Sciatic nerve (tissue), 2 donors: ENCODE results near the gene IDI2. TPM values are rescaled to one million over a fixed set of nuclear protein-coding genes. Genes with fewer than 3 reads are reported as not detected.
"Not testable (repeated sequence)": the region's sequence is repeated elsewhere in the genome, so short reads cannot be mapped to it uniquely, and the experiment has no call there.

Experiments
- ATAC-seq: fragments of 200-7000 bp; cut with Tn5 transposase; one replicate; pipeline ENCODE4 v1.9.1; 2020; ENCODE audit warnings: mild to moderate bottlenecking, moderate library complexity
- DNase-seq: peaks from one replicate; pipeline ENCODE4 v3.0.0-alpha.2; 2020; ENCODE audit warnings: low spot score
- intact Hi-C: fragments of 100-400 bp; cut with DNase I; formaldehyde crosslinking; loops from one replicate; pipeline ENCODE4 v1.14.2; 2022
- total RNA-seq: library from RNA; stranded (reverse); fragmentation: NEBNext Ultra II Directional; extraction: Animal tissue kit (Norgen Biotek cat#: 25700); gene quantifications from one replicate; pipeline ENCODE4 v1.2.1, GENCODE V29; 2021
- donor health status: DM: no; HTN: no; CAD: no.
- donor health status: DM: no; HTN: no; CAD: no.

Gene IDI2
- not detected for total RNA-seq

DNA sequence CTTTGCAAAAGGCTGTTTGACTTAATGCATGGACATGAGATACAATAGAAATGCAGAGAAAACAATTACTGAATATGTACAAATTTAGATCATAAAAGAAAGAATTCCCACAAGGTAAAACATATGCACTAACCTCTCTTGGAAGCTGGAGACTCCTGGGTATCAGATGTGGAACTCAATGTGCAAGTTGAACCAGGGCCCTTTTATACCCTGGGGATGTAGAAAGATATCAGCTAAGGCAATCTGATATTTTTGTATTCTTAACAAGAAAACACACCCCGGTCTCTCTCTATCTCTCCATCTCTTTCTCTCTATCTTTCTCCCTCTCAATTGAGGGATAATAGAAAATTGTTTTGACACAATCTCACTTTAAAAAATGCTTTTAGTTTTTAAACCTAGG lies at the start of gene IDI2:
Gene IDI2, minus strand, starts transcription at position 177 of the 400 bp plus-strand sequence. CDS start 1,136 bp downstream, outside the sequence.
- ATAC-seq: no peak
- no peak for DNase-seq
- intact Hi-C loops: no loop called here

DNA sequence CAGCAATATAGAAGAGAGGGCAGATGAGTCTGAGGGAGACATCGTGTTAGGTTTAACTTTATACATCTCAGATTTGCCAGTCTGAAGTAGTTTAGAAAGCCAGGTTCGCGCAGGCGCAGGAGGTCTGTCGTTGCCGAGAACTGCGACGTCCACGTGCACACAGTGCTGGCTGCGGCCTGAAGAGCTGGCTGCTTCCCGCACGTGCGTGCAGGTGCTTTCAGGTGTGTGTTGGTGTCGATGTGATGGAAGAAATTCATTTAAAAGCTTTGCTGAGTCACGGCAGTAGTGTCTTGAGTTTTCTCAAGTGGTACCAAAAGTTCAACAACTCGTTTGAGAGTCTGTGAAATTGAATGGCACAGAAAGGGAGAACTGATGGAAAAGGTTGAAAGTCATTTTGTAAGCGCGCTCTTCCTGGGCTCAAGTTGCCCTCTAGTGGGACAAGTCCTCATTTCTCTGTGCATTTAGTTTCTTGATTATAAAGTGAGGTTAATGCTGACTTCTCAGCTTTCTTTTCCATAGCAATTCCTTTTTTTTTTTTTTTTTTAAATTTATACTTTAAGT lies 49.2 kb upstream of the IDI2 start:
- intact Hi-C loops: no loop called here
- ATAC-seq (no peak), DNase-seq (no peak)

DNA sequence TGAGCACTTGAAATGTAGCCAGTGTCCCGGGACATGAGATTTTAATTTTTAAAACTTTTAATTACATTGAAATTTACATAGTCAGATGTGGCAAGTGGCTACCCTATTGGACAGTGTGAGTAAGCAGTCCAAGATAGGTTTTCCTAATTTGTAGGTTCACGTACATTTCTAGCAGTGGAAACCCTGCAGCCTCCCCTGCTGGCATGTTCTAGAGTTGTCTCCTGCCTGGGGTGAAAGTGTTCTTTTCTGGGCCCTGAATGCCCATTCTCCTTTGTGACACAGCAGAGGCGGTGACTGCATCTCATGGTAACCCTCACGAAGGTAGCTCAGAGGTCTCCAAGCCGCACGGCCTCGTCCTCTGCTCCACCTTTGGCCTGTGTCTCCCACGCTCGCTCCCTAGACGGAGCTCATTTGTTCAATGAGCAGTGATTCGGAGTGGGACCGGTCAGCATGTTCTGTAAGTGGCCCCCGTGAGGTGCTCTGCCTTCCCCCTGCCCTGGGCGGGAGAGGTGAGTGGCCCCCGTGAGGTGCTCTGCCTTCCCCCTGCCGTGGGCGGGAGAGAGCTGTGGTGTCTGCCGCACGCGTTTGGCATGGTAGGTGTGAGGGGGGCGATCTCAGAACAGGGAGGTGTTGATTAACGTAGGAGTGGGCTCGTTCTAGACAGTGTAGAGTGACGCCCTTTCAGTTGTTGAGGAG lies 48.5 kb upstream of the IDI2 start:
- intact Hi-C loops: no loop called here
- no peak for ATAC-seq

DNA sequence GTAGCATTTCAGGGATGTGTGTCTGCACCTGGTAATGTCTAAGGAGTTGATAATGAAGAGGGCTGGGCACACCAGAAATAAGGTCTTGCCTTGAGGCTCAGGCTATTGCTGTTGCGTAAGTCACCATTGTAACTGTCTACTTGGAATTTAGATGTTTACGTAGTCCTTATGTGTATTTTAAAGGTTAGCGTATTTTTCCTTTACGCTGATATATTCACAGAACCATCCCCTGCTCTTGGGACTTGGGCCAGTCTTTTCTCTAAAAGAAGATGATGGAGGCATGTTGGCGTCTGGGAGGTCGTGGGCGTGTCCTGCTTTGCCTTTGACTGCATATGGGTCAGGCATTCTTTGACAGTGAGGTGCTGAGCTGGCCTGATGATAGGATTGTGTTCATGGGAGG lies 45.3 kb upstream of the IDI2 start:
- intact Hi-C loops: no loop called here
- DNase-seq: no peak
- ATAC-seq: no peak

More for the DNA sequence above, 48.5 kb upstream of the IDI2 start:
- no peak for DNase-seq

DNA sequence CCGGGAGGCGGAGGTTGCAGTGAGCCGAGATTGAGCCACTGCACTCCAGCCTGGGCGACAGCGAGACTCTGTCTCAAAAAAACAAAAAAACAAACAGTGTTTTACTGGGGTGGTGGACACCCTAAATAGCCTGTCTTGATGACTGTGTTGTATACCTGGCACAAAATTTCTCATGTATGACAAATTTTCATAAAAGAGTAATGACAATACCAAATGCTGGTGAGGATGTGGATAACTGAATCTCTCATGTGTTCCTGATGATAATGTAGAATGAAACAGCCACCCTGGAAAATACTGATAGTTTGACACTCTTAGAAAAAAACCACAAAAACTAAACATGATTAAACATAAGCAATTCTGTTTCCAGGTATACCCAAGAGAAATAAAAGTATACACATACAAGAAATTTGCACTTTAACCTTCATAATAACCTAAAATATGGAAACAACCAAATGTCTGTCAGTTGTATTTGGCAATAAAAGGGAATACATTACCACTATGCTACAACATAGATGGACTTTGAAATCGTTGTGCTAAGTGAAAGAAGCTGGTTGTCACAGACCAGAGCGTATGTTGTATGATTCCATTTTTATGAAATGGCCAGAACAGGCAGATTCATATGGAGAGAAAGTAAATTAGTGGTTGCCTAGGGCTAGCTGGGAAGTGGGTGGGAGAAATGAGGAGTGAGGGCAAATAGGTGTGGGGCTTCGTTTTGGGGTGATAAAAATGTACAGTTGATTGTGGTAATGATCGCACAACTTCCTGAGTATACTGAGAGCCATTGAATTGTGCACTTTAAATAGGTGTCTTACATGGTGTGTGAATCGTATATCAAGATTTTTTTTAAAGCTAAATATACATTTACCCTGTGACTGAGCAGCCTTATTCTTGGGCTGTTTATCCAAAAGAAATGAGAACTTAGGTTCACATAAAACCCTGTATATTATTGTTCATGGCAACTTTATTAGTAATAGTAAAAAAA lies 43.0 kb upstream of the IDI2 start:
- intact Hi-C loops: no loop called here
- ATAC-seq (no peak), DNase-seq (no peak)

DNA sequence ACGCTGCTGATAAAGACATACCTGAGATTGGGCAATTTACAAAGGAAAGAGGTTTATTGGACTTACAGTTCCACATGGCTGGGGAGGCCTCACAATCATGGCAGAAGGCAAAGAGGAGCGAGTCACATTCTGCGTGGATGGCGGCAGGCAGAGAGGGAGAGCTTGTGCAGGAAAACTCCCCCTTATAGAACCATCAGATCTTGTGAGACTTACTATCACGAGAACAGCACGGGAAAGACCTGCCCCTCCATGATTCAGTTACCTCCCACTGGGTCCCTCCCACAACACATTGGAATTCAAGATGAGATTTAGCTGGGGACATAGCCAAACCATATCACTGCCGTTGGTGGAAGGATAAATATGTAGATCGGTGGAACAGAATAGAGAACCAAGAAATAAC lies 41.1 kb upstream of the IDI2 start:
- intact Hi-C loops, ATAC-seq, DNase-seq: not testable (repeated sequence)

DNA sequence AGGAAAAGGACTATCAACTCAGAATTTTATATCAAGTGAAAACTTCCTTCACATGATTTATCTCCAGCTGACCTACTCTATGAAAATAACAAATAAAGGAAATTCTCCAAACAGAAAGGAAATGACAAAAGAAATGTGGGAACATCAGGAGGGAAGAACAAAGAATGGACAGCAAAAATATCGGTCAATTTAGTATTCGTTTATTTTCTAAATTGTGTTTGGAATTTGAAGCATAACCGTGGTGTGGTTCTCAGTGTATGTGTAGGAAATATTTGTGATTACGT lies 39.2 kb upstream of the IDI2 start:
- intact Hi-C loops: no loop called here
- DNase-seq (no peak), ATAC-seq (no peak)

DNA sequence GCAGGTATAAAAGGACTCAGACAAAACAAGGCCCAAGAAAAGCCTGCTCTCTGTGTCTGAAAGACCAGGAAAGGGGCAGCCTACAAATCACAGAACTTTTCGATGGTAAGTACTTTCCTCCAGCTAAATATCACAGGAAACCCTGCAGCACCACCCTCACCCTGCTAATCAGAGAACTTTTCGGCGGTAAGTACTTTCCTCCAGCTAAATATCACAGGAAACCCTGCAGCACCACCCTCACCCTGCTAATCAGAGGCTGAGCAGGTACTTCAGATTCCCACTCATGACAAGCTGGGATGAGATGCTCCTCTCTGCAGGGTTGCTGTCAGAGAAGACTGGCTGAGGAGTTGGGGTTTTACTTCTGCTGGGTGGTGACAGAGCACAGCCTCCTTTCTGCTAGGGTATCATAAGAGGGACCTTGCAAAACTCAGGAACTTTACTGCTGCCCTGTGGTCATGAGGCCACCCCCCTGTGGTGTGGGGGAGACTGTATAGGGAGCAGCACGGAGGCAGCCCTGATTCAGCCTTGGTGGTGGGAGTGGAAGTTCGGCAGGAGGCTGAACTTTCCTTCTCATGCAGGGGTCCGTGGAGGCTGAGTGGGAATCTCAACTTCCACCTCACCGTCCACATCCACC lies 37.7 kb upstream of the IDI2 start:
- intact Hi-C loops: no loop called here
- DNase-seq: no peak
- no peak for ATAC-seq

DNA sequence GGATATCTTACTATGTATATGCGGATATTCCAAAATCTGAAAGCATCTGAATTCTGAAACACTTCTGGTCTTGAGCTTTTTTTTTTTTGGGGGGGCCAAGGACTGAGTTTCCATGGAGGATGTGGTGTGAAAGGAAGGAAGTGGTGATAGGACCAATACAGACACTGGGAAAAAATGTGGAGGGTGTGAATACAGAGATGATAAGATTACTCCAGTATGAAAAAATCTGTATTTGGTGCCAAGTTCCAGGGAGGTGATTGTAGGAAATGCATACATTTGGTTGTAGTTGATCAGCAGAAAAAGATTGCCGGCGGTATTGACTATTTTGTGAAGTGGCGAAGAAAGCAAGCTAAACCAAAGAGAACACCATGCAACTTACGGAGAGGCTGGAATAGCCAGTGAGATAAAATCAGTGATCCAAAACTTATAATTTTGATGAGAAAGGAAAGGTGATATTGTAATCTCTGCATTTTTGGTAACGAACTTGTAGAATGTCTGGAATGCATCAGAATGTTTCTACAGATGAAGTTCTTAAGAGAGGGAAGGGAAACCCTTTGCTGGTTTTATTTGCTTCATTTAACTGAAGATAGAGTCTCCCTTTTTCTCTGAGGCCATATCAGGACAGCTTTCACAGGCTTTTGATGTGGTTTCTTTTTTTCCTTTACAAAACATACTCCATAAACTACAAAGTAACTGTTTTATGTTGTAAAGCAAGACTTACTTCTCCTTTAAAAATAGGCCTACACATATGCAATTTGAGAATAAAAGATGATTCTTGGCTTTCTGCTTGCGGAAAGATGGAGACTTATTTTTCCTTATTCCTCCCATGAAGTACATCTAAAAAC lies 36.5 kb upstream of the IDI2 start:
- no peak for ATAC-seq
- intact Hi-C loops: no loop called here
- DNase-seq: no peak

DNA sequence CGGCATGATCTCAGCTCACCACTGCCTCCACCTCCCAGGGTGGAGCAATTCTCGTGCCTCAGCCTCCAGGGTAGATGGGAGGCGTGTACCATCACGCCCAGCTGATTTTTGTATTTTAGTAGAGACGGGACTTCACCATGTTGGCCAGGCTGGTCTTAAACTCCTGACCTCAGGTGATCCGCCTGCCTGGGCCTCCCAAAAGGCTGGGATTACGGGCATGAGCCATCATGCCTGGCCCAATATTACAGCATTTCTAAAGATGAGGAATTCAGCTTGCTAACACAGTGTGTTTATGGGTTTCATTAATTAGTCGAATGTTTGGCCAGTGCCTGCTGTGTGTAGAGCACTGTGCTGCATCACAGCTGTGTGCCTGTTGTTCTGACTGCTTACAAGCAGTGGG lies 34.2 kb upstream of the IDI2 start:
- DNase-seq: no peak
- no peak for ATAC-seq
- intact Hi-C loops: no loop called here

DNA sequence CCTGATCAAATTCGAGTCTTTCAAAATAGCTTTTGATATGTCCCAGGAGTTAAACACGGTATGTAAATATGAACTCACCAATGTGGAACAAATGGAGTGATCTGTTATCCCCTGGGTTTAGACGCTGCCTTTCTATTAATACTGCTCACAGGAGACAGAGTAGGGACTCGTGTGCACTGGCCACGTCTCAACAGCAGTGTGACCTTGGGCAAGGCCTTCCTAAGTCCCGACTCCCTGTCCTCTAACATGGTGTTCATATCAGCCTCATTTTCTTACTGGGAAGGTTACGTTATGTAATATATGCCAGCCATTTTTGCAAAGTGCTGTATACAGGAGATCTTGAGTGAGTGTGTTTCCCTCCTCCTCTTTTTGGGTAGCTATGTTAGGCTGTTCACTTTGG lies 32.4 kb upstream of the IDI2 start:
- no peak for ATAC-seq
- intact Hi-C loops: no loop called here

DNA sequence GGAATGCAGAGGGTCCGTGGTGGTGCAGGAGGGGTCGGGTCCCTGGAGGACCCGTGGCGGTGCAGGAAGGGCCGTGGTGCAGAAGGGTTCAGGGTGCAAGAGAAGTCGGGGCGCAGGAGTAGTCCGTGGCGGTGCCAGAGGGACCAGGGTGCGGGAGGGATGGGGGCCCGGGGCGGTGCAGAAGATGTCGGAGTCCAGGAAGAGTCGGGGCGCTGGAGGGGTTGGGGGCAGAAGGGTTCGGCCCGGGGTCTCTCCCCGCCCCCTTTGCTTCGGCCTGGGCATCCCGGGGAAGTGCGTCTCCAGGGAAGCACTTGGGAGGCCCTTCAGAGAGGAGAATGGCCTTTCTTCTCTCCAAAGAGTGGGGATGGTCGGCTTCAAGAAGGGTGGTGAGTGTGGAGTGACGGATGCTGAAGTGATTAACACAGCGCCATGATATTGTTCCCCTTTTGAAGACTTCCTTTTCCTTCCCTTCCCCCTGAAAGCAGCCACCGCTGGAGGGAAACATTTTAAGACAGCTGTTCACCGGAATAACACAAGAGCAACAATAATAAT lies 31.5 kb upstream of the IDI2 start:
- intact Hi-C loops: no loop called here
- DNase-seq: no peak

More for the DNA sequence above, 32.4 kb upstream of the IDI2 start:
- no peak for DNase-seq

DNA sequence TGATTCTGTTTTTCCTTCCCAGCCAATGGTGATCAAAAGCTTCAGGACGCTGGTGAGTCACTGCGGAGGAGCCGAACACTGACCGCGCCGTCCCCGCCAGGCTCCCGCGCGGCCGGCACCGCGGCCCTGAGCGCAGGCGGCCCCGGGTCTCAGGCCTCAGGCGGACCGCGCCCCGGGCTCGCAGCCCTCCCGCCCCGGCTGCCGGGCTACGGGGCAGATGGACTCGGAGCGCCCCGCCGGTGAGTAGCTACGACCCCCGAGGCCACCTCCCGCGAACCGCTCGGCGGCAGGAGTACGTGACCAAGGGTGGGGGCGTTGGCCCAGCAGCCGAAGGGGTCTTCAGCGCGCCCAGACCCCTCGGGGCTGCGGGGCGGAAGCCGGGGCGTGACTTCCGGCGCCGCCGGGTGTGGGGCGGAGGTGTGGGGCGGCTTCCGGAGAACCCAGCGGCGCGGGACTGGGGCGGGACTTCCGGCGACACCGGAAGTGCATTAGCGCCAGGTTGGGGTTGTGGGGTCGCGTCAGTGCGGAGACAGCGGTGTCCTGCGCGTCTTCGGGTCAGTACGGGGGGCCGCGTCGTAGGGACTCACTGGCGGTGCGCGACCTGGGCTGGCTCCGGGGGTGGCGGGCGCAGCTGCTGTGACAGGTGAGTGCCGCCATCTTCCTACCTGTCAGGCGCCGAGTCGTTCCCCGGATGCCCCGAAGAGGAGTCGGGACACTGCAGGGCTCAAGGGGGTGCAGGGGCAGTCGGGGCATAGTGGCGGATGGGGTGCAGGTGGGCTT lies 30.9 kb upstream of the IDI2 start, which contains the start of gene WDR37:
Gene WDR37, plus strand, starts transcription at position 60 of the 780 bp plus-strand sequence. CDS start 15,771 bp downstream, outside the sequence.
- intact Hi-C loops: no loop called here
- ATAC-seq: peak; percentile 98
- peak; percentile 94 for DNase-seq

More for the DNA sequence above, 31.5 kb upstream of the IDI2 start:
- peak; percentile 27 for ATAC-seq

DNA sequence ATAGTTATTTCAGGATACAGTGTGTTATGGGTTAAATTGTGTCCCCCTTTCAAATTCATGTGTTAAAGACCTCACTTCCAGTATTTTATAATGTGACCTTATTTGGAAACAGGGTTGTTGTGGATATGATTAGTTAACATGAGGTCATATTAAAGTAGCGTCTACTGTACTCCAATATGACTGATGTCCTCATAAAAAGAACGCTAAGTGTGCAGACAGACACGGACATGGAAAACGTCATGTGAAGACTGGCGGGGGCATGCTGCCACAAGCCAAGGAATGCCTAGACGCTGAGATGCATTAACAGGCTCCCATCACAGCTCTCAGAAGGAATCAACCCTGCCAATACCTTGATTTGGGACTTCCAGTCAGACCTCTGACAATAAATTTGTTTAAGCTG lies 29.0 kb upstream of the IDI2 start:
- ATAC-seq (no peak), DNase-seq (no peak)
- intact Hi-C loops: no loop called here

DNA sequence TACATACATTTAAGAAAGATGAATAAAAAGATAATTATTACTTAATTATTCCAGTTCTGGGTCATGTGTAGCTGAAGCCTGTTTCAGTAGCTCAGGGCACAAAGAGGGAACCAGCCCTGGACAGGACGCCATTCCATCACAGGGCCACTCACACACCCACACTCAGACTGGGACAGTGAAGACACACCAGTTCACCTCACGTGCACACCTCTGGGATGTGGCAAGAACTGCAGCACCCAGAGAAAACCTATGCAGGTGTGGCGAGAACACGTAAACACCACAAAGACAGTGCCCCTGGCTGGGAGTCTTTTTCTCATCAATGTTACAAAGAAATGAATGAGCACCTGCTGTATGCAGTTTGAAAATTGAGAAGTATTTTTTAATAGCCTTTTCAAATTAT lies 24.9 kb upstream of the IDI2 start:
- DNase-seq (no peak), ATAC-seq (no peak)
- intact Hi-C loops: no loop called here

DNA sequence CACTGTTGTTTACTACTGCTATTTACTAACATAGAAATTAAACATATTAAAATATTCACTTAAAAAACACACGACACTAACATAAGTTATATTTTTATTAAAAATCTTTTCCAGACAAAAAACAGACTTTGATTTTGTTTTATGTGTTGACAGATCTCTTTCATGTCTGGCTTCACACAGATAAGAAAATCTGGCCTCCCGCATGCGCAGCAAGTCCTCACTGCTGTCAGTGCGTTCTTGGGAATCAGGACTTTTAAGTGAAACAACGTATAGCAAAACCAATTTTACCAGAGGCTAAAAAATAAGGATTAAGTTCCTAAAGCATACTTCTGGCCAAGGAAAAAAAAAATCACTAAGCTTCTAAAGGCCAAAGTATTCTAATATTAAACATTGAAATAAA lies 24.5 kb upstream of the IDI2 start:
- ATAC-seq (no peak), DNase-seq (no peak)
- intact Hi-C loops: no loop called here

DNA sequence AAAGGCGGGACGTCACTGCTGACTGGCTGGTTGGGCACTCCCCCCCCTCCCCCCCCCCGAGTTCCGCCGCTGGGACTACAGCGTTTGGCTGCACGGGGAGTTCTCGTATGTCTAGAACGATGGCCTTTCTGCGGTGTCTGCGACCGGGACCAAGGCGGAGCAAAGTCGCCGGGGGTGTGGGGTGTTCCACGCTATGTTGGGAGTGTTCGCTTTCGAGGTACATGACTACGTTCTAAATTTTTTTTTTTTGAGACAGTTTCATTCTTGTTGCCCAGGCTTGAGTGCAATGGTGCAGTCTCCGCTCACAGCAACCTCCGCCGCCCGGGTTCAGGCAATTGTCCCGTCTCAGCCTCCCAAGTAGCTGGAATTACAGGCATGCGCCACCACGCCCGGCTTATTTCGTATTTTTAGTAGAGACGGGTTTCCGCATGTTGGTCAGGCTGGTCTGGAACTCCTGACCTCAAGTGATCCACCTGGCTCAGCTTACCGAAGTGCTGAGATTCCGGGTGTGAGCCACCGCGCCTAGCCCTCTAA lies 23.8 kb upstream of the IDI2 start:
- intact Hi-C loops: loop anchor here (10.0 kb wide), 1 partner anchor 535 kb away; no protein-coding TSS in a partner anchor
- DNase-seq: no peak
- ATAC-seq: no peak
